ENCODE measurements around the gene RSPH10B2.
"Not testable (repeated sequence)": the region's sequence is repeated elsewhere in the genome, so short reads cannot be mapped to it uniquely, and the experiment has no call there.

The RSPH10B2 gene

DNA sequence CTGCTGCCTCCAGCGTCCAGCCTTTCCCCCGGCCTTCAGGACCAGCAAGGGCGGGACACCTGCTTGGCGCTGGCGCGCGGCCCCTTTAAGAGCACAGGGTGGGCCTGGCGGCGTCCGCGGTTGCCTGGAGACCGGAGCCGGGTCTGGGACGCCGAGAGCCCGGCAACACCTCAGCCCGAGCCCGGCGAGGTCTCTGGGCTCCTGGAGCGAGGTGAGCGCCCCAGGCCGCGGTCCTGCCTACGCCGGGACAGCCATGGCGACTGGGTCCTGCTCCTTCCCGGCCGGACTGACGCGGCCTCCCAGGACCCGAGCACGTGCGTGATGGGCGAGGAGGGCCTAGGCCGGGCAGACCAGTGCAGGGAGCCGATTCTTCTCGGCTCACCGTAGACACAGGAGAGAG is at the start of gene RSPH10B2:
Gene RSPH10B2 (plus strand): TSS at position 140 of the 400 bp plus-strand sequence. CDS start 3,575 bp downstream, outside the sequence.
- not testable (repeated sequence) for DNase-seq

GRCh38 chr7:6705959-6706665 is 47.8 kb upstream of the RSPH10B2 start:
- DNase-seq, result no peak

DNA sequence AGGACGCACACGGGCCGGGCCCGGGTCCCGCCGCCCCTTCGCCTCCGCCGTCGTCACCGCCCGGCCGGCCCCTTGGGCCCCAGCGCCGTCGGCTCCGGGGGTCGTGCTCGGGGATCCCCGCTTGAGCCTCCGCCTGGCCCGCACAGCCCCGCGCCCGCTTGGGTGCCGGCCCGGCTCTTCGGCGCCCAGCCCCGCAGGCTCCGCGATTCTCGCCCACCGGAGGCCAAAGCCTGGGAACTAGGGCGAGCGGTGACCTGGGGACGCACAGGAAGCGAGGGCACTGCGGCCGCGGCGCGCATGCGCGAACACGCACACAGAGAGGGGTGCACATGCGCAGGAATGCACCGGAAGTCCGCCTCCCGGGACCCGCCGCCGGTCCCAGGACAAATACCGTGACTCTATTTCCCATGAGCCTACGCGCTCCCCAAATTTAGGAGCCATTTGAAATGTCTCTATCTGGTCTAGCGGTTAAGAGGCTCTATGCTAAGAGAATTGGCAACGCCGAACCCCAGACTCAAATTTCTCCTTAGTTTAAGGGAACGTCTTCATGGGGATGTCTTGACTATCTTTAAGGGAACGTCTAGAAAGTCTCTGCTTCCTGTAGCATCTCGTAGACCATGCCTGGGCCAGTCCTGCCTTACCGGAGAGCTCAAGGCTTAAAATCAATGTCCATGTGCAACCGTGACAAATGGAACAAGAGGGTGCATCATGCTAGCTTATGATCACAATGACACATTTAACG is 47.1 kb upstream of the RSPH10B2 start, which contains the start of gene ZNF12:
Gene ZNF12 (minus strand): TSS at position 282 of the 742 bp plus-strand sequence. CDS start 1,774 bp downstream, outside the sequence.
- DNase-seq, result peak; percentile 67

DNA sequence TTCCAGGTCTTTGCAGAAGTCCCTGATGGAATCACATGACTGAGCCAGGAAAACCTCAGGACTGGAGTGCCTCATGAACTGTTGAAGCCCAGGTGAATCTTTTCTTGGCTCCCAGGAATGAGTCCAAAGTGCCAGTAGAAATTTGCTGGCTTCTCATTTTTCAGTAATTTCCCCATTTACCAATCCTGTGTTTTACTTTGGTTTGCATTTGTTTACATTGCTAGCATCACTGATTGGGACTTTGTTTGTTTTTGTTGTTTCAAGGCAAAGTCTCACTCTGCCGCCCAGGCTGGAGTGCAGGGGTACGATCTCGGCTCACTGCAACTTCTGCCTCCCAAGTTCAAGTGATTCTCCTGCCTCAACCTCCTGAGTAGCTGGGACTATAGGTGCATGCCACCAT is 45.6 kb upstream of the RSPH10B2 start:
- DNase-seq, result no peak

- no peak for DNase-seq
Observed at GRCh38 chr7:6709808-6710207, 44.1 kb upstream of the RSPH10B2 start.

DNA sequence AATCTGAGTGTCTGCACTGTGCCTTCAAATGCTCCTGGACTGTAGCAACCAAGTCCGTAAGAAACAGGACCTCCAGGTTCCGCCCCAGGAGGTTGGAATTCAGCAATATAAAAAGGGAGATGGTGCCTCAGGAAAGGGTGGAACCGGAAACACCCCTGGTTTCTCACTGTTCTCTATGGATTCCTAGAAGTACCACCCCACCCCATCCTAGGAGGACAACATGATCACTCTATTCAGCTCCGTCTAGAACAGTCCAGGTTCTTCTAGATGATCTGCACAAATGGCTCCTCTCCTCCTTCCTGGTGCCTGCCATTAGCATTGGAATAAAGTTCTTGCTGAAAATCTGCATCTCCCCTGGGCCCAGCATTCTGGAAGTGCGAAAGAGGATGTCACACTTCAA is 39.5 kb upstream of the RSPH10B2 start:
- DNase-seq, result no peak

DNA sequence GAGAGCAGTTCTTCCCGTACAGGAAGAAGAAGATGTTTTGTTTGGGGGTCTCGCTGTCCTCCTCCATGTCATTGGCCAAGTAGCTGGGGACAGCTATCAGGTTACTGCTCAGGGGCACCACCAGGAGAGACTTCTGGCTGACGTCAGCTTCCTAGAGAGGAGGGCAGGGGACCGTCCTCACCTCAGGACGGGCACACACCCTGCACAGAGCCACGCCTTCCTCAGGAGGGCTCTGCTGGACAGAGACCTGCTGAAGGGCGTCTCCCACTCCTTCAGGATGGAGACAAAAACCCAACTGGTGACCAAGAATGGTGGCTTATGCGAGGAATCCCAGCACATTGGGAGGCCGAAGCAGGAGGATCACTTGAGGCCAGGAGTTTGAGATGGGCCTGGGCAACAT is 38.0 kb upstream of the RSPH10B2 start:
- DNase-seq, result not testable (repeated sequence)

DNA sequence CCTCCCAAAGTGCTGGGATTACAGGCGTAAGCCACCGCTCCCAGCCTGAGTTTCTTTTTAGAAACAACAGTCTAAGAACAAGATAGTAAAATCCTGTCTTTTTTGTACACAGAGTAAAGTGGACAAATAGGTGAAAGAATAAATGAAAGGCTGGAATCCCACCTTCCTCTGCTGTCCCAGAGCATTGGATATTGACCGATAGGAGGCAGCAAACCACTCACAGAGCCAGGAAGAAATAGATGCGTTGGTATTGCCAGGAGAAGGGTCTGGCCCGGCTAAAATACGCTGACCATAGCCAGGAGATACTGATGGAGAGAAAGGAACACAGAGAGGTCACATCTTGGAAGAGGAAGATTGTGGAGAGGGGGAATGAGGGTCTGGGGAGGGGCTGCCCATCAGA is 35.8 kb upstream of the RSPH10B2 start:
- DNase-seq, result no peak

- DNase-seq, result not testable (repeated sequence)
Observed at GRCh38 chr7:6724351-6724750, 29.6 kb upstream of the RSPH10B2 start.

DNA sequence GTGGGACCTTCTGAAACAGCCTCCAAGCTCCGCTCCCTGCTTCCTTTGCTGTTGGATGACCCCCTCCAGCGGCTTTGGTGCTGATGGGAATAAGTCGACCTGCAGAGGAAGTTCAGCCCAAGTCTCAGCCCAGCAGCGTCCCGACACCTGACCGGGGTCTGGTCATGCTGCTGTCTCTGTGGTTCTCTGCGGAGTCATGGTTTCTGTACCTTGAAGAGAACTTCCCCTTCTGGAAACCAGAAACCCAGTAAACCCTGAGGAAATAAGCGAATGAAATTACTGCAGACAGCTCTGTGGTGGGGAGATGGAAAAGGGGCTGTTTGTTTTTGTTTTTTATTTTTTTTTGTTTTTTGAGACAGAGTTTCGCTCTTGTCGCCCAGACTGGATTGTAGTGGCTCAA is 28.9 kb upstream of the RSPH10B2 start:
- no peak for DNase-seq

DNA sequence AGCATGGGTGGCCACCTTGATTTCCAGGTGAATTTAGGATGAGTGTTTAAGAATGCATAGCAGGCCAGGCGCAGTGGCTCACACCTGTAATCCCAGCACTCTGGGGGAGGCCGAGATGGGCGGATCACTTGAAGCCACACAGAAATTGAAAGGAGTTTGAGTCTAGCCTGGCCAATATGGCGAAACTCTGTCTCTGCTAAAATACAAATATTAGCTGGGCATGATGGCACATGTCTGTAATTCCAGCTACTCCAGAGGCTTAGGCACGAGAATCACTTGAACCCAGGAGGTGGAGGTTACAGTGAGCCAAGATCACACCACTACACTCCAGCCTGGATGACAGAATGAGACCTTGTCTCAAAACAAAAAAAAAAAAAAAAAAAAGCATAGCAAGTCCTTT is 27.6 kb upstream of the RSPH10B2 start:
- not testable (repeated sequence) for DNase-seq

DNA sequence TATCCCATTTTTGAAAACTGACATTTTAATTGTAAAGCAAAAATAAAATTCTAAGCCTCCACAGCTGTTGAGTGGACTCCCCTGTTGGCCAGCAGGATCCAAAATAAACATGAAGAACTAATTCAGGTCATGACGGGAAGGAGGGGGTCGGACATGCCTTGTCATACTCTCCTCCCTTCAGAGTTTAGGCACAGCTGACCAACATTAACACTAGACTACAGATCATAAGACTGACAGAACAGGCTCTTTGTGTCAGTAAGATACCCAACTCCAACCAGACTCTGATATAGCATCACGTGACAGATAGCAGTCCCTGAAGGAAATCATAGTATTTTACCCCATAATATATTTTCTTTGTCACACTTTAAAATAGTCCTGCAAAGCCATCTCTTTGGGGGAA is 26.2 kb upstream of the RSPH10B2 start:
- no peak for DNase-seq

- DNase-seq, result not testable (repeated sequence)
Observed at GRCh38 chr7:6728893-6729491, 24.9 kb upstream of the RSPH10B2 start.

- peak; percentile 9 for DNase-seq
Observed at GRCh38 chr7:6729492-6730342, 24.2 kb upstream of the RSPH10B2 start.

GRCh38 chr7:6730343-6730633 is 23.6 kb upstream of the RSPH10B2 start:
- DNase-seq, result no peak

DNA sequence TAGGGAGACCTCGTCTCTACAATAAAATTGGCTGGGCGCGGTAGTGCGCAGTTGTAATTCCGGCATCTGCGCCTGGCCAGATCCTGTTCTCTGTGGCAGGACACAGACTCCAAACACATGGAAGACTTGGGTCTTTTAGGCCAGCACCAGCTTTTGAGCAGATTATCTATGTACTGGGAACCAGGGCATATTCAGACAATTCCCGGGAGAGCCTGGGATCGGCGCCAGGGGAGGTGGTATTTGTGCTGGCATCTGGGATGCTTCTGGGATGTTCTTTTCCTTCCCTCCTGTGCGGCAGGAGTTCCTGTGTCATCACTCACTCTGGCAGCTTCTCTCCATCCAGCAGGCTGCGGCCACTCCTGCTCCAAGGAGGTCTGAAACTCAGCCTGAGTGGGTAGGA is 15.5 kb upstream of the RSPH10B2 start:
- DNase-seq, result not testable (repeated sequence)

DNA sequence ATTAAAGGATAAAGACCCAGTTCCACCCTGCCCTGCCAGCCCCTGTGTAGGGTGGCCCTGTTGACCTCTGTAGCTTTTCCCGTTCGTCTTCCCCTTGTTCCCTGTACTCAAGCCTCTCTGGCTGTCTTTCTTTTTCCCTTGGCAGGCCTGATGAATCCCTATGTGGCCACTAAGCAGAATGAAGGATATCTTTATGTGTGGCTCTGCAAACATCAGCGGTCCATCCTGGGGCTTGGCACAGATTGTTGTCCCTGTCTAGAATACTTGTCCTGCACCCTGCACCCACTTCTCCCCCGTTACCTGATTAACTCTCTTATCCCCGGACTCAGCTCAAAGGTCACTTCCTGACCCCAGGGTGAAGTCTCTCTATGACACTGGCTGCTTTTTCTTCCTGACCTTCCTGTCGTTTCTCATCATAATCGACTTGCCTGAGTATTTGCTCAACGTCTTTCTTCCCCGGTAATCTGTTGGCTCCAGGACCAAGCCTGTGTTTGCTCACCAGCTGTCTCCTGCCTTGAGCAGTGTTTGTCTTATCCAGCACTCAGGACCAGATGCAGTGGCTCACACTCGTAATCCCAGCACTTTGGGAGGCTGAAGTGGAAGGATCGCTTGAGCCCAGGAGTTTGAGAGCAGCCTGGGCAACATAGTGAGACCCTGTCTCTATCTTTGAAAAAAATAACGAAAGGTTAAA is 9.3 kb upstream of the RSPH10B2 start:
- DNase-seq, result not testable (repeated sequence)

- DNase-seq, result not testable (repeated sequence)
Observed at GRCh38 chr7:6749335-6749734, 4.6 kb upstream of the RSPH10B2 start.

DNA sequence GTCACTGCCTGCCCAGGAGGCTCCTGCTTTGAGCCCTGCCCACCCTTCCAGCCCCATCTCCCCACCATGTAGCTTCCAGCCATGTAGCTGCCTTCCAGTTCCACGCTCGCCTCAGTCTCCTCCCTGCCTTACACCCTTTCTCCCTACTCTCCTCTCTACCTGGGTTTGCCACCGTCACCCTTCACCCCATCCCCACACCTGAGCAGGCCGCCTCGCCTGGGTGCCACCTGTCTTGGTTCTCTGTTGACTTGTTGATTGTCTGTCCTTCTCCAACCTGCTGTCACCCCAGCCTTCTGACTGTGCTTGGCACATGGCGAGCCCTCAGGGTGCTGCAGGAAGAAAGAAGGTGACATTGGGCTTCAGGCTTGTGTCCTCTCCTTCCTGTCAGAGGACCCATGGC is 3.7 kb upstream of the RSPH10B2 start:
- DNase-seq, result not testable (repeated sequence)

- DNase-seq, result not testable (repeated sequence)
Observed at GRCh38 chr7:6761186-6761585, 7.3 kb downstream of the RSPH10B2 start.

- not testable (repeated sequence) for DNase-seq
Observed at GRCh38 chr7:6781581-6781980, 27.7 kb downstream of the RSPH10B2 start.

DNA sequence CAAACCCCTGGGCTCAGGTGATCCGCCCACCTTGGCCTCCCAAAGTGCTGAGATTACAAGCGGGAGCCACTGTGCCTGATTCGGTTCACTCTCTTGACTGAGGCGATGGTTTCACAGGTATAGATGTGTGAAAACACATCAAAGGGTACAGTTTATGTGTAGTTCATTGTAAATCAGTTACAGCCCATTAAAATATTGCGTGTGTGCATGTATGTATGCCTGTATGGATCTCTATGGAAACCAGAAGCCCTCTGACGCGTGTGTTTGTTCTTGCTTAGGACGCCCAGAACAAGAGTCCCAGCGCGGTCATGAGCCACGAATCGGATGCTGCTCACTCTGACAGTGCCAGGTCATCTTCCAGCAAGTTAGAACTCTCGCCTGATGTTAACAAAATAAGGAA is 35.5 kb downstream of the RSPH10B2 start:
- not testable (repeated sequence) for DNase-seq
